Activated T-cell treated with anti-CD3 and anti-CD28 coated beads, Interleukin-2, amount 50 U/mL, for 1 hour (primary cell): Measurements from ENCODE around the gene BMP8A.

Source experiments
- DNase-seq: peaks from one replicate; pipeline ENCODE4 v3.0.0-alpha.2; 2020

BMP8A gene

GRCh38 chr1:39573736-39574624, 82.5 kb downstream of the BMP8A start:
- DNase-seq, result no peak

DNA sequence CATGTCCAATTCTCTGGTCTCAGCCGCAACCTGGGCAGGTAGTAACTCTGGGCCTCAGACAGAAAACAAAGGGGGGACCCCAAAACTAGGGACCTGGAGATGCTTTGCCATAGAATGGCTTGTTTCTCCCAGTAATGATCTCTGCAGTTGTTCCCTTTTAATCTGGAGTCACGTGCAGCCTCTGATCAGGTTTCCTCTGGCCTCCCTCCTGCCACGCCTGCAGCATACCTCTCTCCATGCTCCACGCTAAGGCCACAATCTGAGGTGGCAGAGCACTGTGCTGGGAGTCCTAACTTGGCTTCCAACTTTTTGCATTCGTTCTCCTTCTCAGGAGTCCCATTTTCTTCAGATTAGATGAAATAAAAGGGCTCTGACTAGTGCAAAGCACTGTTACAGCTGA, 83.2 kb downstream of the BMP8A start:
- no peak for DNase-seq
